Measurements from ENCODE around the gene PRKCQ.

PRKCQ gene

GRCh38 chr10:6431861-6432260, 148.2 kb downstream of the PRKCQ start:
- no peak for DNase-seq

DNA sequence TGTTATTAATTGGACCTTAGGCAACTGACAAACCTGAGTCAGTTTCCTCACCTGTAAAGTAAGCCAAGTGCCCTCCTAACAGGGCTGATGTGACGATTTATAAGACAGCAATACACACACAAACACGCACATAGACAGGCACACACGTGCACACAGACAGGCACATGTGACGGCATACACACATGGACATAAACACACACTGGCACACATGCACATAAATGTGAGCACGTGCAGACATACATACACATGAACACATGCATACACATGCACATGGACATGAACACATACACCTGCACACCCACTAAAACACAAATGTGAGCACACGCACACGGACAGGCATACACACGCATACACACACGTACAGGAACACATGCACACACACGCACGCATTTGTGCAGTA, 148.9 kb downstream of the PRKCQ start:
- no peak for DNase-seq

DNA sequence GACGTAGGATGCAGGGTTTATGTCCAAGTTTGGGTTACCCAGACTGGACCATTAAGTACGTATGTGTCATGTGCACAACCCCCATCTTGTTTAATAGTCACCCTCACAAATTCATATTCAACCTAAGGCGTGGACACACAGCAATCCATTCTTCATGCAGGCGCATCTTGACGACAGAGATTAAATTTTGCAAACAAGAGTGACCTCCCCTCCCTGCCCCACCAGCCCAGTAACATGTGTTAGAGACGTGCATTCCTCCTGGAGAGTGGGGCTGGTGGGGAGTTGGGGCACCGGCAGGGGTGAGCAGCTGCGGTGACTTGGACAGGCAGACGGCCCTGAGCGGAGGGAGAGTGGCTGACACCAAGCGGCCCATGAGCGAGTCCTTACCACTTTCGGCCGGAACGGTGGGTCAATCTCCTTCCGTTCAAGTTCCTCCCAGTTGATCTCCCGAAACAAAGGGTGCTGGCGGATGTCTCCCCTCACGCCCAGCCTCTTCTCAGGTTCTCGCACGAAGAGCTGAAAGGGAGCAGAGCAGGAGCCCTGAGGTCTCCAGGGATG, 149.6 kb downstream of the PRKCQ start:
- DNase-seq, result no peak

GRCh38 chr10:6427357-6427959, 152.6 kb downstream of the PRKCQ start:
- no peak for DNase-seq

GRCh38 chr10:6426317-6426716, 153.8 kb downstream of the PRKCQ start:
- no peak for DNase-seq

DNA sequence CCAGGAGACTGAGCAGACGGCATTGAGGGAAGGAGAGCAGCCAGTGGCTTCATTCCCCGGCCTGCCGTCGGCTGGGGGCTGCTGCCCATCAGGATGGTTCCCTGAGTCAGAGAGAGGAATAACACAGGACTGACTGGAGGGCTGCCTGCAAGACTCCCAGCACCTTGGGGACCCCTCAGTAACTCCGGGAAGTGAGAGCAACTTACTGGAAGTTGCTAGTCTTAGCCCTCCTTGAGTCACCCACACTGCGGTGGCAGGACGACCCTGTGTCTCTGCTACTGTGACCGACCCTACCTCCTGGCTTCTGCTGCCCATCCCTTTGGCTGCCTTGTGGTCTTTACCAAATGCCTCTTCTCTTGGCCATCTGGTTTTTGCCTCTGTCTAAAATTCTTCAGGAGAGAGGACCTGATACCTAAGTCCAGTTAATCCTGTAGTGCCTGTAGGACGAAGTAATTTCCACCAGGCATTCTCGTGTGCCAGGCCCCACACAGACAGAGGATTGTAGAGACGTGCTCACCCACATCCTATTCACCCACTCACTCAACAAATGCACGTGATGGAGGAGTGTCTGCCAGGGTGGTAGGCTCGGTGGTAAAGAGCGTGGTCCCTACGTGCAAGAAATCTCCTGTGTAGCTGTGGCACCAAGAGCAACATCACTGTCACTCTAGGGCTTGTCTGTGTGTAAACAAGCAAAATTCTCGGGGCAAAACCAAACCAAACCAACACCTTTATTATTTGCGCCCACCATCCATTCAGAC, 156.5 kb downstream of the PRKCQ start:
- no peak for DNase-seq

GRCh38 chr10:6423004-6423403, 157.1 kb downstream of the PRKCQ start:
- no peak for DNase-seq

GRCh38 chr10:6418613-6419216, 161.4 kb downstream of the PRKCQ start:
- no peak for DNase-seq

GRCh38 chr10:6418167-6418566, 161.9 kb downstream of the PRKCQ start:
- DNase-seq, result no peak

DNA sequence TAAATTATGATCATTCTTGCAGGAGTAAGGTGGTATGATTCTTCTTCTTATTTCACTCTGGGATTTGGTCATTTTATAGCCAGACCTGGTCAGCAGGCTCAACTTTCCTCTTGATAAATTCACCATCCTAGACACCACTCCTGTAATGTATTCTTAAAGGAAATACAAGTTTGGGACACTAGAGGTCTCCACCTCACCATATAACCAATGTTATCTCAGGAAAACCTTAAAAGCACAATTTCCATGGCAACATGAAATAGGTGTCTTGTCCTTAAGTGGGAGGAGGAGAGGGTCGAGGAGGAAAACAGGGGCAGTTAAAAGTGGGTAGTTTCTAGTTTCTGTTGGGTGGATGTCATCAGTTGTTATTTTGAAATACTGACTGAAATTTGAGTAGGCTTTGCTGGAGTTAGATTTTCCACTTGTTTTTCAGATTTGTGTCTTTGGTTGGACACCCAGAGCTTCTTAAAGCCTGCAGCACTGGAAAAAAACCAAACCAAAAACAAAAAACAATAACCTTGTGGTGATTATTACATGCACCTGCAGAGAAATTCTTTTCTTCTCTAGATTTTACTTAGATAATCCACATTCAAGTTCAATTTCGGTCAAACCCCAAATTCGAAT, 163.1 kb downstream of the PRKCQ start:
- peak; percentile 45 for DNase-seq

DNA sequence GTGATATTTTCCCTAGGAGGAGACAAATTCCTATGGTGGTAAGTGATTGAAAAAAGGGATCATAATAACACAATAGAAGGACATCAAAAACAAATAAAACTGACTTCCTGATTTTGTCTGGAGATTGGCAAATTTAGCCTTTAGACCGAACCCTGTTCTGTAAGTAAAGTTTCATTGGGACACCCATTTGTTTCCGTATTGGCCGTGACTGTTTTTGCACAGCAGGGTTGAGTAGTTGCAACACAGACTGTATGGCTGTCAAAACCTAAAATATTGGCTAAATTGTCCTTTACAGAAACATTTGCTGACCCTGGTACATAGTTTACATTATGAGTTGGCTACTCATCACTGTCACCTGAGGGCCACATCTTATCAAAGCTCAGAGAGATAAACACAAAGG, 168.6 kb downstream of the PRKCQ start:
- DNase-seq, result no peak

GRCh38 chr10:6410830-6411229, 169.2 kb downstream of the PRKCQ start:
- DNase-seq, result no peak

GRCh38 chr10:6409971-6410643, 170.0 kb downstream of the PRKCQ start:
- DNase-seq, result peak; percentile 77

DNA sequence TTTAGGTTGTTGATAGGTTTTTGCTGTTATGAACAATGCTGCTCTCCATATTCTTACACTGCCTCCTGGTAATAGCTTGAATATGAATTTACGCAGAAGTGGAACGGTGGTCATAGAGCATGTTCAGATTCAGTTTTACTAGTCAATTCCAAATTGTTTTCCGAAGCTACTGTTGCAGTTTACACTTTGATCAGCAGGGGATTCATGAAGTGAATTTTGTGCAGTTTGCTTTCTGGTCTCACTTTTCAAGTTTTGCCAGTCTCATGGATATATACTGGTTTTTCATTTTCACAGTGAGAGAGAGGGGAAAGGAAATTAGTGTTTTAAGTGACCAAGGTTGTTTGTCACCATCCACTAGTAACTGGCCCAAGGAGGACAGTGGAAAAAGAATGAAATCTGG, 171.3 kb downstream of the PRKCQ start:
- DNase-seq, result no peak

- peak; percentile 18 for DNase-seq
Observed at GRCh38 chr10:6407034-6407721, 172.9 kb downstream of the PRKCQ start.

DNA sequence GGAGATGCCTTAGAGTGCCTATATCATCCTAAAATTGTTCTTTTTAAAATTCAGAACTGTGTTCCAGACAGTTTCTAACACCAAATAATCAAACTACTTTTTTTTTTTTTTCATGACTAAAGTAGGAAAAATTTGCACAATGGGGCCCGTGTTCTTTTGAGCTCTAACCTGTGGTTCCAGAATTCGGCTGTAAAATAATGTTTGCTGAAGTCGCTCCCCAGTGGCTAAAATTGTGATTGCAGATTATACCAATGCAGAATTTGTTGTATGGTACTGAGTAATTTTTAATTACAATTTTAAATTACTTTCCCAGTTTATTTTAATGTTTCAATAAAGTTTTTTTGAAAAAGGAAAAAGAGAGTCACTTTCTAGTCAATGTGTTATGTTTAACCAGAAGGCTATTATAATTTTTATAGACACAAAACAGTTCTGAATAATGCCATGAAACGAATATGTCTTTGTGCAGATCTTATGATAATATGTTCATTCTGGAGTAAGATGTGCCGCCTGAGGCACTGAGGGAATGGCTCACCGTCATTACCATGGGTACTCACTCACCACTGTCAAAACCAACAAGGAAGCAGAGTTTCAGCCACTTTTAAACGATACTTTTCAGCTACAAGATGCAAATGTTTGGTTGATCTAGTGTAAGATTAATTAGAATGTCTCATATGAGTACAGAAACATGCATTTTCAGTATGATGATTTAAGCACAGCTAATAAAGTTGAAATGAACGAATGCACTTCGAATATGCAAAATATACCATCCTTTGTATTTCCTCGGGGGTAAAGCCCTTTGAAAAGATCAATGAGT, 173.6 kb downstream of the PRKCQ start:
- DNase-seq, result peak; percentile 16

DNA sequence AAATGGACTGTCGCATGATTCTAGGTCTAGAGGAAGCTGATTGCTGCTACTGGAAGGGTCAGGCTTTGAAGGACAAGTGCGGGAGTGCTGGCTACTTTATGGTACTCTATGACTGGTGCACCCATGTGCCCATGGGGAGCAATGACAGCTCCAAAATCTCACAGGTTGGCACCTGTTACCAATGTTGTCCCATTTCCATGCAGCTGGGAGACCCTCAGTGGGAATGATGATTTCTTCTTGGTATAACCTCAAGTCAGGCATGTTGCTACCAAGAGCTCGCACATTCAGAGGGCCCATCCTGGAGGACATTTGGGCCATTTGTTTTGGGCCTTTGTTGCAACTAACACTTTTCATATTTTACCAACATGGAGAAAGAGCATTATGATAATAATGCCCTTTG, 174.4 kb downstream of the PRKCQ start:
- DNase-seq, result no peak

DNA sequence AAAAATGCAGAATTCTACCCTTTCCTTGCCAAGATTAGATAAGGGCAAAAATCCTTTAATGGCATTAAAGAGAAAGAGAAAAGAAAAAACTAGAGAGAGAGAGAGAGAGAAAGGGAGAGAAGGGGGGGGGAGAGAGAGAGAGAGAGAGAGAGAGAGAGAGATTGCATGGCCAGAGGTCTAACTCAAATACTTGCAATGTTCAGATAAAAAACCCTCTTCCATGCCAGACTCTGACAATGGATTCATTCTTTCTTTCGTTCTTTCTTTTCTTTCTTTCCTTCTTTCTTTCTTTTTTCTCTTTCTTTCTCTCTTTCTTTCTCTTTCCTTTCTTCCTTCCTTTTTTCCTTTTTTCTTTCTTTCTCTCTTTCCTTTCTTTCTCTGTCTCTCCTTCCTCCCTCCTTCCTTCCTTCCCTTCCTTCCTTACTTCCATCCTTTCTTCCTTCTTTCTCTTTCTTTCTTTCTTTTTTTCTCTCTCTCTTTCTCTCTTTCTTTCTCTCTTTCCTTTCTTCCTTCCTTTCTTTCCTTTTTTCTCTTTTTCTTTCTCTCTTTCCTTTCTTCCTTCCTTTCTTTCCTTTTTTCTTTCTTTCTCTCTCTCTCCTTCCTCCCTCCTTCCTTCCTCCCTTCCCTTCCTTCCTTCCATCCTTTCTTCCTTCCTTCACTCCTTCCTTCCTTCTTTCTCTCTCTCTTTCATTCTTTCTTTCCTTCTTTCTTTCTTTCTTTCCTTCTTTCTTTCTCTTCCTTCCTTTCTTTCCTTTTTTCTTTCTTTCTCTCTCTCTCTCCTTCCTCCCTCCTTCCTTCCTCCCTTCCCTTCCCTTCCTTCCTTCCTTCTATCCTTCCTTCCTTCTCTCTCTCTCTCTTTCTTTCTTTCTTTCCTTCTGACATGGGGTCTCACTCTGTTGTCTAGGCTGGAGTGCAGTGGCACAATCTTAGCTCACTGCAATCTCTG, 175.7 kb downstream of the PRKCQ start:
- no peak for DNase-seq

- no peak for DNase-seq
Observed at GRCh38 chr10:6402960-6403359, 177.1 kb downstream of the PRKCQ start.

DNA sequence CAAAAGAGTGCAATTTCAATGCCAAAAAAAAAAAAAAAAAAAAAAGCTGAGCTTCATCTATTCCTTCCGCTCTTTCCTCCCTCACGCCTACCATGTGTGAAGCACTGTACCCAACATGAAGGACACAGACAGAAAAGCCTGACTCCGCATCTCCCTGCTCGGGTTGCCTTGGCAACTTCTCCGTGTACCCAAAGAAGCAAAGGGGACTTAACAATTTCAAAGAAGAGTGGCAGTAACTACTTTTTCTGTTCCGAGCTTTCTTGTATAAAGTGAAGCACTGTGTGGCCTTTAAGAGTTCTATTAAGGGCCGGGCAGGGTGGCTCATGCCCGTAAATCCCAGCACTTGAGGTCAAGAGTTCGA, 177.7 kb downstream of the PRKCQ start:
- DNase-seq, result no peak
